CD4-positive, alpha-beta T cell treated with Interferon alpha-2 for 1 hour (primary cell): Measurements from ENCODE around the gene GPR17.

Source experiments
- DNase-seq, 2 donors: peaks; one replicate each; pipeline ENCODE4 v3.0.0-alpha.2; 2020 to 2022

GPR17 gene

GRCh38 chr2:127695491-127696472 is 49.8 kb downstream of the GPR17 start:
- peak in 1 of 2 donors; percentile 63 for DNase-seq

GRCh38 chr2:127697482-127698180 is 51.7 kb downstream of the GPR17 start:
- no peak for DNase-seq

- no peak for DNase-seq
Observed at GRCh38 chr2:127698553-127699355, 52.8 kb downstream of the GPR17 start.

GRCh38 chr2:127700527-127701192 is 54.7 kb downstream of the GPR17 start:
- peak; percentile 49 to 83 for DNase-seq

GRCh38 chr2:127701193-127701650 is 55.3 kb downstream of the GPR17 start, which contains the start of gene SFT2D3:
Gene SFT2D3, plus strand, starts transcription at chr2:127701497. Its CDS starts 32 bp downstream, at chr2:127701529.
- DNase-seq = peak; percentile 88 to 91

GRCh38 chr2:127701651-127702394 is 55.9 kb downstream of the GPR17 start:
- peak; percentile 80 to 84 for DNase-seq
